ENCODE data around the gene SCAPER.
"Not testable (repeated sequence)": the region's sequence is repeated elsewhere in the genome, so short reads cannot be mapped to it uniquely, and the experiment has no call there.

The SCAPER gene

DNA sequence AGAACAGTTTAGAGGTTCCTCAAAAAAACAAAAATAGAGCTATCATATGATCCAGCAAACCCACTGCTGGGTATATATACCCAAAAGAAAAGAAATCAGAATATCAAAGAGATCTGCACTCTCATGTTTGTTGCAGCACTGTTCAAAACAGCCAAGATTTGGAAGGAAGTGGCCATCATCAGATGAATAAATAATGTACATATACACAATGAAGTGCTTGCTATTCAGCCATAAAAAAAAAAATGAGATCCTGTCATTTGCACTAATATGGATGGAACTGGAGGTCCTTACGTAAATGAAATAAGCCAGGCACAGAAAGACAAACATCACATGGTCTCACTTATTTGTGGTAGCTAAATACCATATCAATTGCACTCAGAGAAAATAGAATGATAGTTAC is 58.4 kb downstream of the SCAPER start:
- H3K4me1 ChIP-seq (ENCODE audit: insufficient read depth, low read length): peaks cover 3% of the 10 kb centered on the region; the same call in 1 of the 2 replicates
- H3K4me3 ChIP-seq (ENCODE audit: low read length): no peak overlapping the region
- H3K9me3 ChIP-seq (ENCODE audit: insufficient read depth, low read depth, low read length): peaks cover 2% of the 10 kb centered on the region; the same call in 1 of the 2 replicates
- no peak overlapping the region for H3K9ac ChIP-seq (ENCODE audit: low read depth, low read length)
- H3K27ac ChIP-seq (ENCODE audit: low read length): no peak overlapping the region
- no peaks in the 10 kb centered on the region for H3K36me3 ChIP-seq (ENCODE audit: insufficient read depth, low read depth, low read length)
- H3K27me3 ChIP-seq (ENCODE audit: insufficient read depth, low read length): no peaks in the 10 kb centered on the region

DNA sequence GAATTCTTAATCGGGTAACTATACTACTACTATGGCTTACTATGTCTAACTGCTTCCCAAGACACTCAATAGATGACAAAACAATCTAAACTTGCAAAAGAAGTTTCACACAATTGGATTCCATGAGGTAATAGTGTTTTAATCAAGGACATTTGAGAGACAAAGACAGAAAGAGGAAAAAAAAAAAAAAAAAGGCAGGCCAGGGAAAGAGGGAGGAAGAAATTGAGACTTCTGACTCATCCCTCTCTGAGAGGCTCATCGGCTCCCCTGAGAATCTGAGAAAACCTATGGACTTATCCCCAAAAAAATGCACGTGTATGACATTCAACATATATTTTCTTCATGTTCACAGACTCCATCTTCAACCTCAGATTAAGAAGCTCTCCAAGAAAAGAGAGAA is 61.0 kb downstream of the SCAPER start:
- Histone ChIP-seq H3K4me3 (ENCODE audit: low read length) (no peak overlapping the region), H3K27ac (ENCODE audit: low read length) (no peak overlapping the region), H3K9me3 (ENCODE audit: insufficient read depth, low read depth, low read length) (no peaks in the 10 kb centered on the region), H3K4me1 (ENCODE audit: insufficient read depth, low read length) (peaks cover 3% of the 10 kb centered on the region; the same call in 1 of the 2 replicates), H3K36me3 (ENCODE audit: insufficient read depth, low read depth, low read length) (no peaks in the 10 kb centered on the region), H3K27me3 (ENCODE audit: insufficient read depth, low read length) (no peaks in the 10 kb centered on the region), H3K9ac (ENCODE audit: low read depth, low read length) (no peak overlapping the region)

DNA sequence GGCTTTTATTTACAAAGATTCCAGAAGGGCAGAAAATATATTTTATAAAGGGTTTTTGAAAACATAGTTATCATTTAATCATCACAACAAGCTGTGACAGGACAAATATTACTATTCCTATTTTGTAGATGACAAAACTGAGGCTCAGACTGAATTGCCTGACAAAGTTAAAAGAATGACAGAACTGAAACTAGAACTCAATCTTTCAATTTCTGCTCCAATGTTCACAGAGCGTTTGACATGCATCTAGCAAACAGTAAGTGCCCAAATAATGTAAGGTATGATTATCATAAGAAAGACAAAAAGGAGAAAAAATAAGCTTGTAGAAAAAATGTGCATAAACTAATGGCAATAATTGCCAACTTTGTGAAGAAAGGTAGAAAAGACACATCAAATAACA is 61.9 kb downstream of the SCAPER start:
- no peaks in the 10 kb centered on the region for H3K9me3 ChIP-seq (ENCODE audit: insufficient read depth, low read depth, low read length)
- H3K9ac ChIP-seq (ENCODE audit: low read depth, low read length): no peak overlapping the region
- H3K4me1 ChIP-seq (ENCODE audit: insufficient read depth, low read length): peaks cover 3% of the 10 kb centered on the region; the same call in 1 of the 2 replicates
- H3K27me3 ChIP-seq (ENCODE audit: insufficient read depth, low read length): no peaks in the 10 kb centered on the region
- no peaks in the 10 kb centered on the region for H3K36me3 ChIP-seq (ENCODE audit: insufficient read depth, low read depth, low read length)
- no peak overlapping the region for H3K27ac ChIP-seq (ENCODE audit: low read length)
- H3K4me3 ChIP-seq (ENCODE audit: low read length): no peak overlapping the region

DNA sequence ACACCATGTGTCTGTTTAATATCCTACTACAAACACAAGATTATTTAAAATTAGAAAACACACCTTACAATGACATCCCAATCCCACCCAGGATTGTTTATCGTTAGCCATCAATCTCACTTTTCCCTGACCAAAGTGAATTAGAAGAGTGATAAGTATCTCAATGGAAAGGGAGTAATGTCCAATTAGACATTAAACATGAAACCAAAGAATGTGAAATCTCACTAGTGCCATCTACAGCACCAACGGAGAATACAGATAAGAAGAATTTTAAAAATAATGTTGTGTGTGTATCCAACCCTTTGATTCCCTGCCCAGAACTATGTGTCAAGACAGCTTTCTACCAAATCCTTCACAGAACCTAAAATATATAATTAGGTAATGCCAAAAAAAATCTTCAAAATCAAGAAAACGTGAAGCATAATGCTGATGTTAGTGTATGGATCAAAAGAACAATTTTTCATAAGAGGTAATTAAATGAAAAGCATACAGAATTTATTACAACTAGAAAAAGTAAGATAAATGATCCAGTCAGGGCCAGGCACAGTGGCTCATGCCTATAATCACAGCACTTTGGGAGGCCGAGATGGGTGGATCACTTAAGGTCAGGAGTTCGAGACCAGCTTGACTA is 64.2 kb downstream of the SCAPER start:
- no peak overlapping the region for H3K4me3 ChIP-seq (ENCODE audit: low read length)
- H3K9ac ChIP-seq (ENCODE audit: low read depth, low read length): no peak overlapping the region
- no peak overlapping the region for H3K27ac ChIP-seq (ENCODE audit: low read length)
- no peaks in the 10 kb centered on the region for H3K27me3 ChIP-seq (ENCODE audit: insufficient read depth, low read length)
- H3K4me1 ChIP-seq (ENCODE audit: insufficient read depth, low read length): peaks cover 3% of the 10 kb centered on the region; the same call in 1 of the 2 replicates
- H3K9me3 ChIP-seq (ENCODE audit: insufficient read depth, low read depth, low read length): no peaks in the 10 kb centered on the region
- no peaks in the 10 kb centered on the region for H3K36me3 ChIP-seq (ENCODE audit: insufficient read depth, low read depth, low read length)

DNA sequence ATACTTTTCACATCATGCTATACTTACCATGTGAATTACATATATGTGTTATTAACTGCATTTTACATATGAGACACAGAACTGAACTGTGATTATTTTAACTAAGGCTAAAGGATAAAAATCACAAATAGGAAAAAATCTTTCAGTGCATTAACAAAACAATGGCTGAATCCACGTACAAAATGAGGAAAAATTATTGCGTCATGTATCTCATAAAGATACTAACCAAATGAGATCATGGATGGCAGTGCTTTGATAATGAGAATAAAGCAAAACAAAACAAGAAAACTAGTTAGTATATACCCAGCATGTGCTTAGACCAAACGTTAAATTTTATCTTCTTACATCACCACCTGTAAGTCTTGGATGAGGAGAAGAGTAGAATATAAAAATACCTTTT is 66.0 kb downstream of the SCAPER start:
- H3K4me3 ChIP-seq (ENCODE audit: low read length): no peak overlapping the region
- H3K9ac ChIP-seq (ENCODE audit: low read depth, low read length): no peak overlapping the region
- H3K4me1 ChIP-seq (ENCODE audit: insufficient read depth, low read length): peaks cover 3% of the 10 kb centered on the region; the same call in 1 of the 2 replicates
- no peaks in the 10 kb centered on the region for H3K27me3 ChIP-seq (ENCODE audit: insufficient read depth, low read length)
- no peak overlapping the region for H3K27ac ChIP-seq (ENCODE audit: low read length)
- no peaks in the 10 kb centered on the region for H3K9me3 ChIP-seq (ENCODE audit: insufficient read depth, low read depth, low read length)
- no peaks in the 10 kb centered on the region for H3K36me3 ChIP-seq (ENCODE audit: insufficient read depth, low read depth, low read length)

DNA sequence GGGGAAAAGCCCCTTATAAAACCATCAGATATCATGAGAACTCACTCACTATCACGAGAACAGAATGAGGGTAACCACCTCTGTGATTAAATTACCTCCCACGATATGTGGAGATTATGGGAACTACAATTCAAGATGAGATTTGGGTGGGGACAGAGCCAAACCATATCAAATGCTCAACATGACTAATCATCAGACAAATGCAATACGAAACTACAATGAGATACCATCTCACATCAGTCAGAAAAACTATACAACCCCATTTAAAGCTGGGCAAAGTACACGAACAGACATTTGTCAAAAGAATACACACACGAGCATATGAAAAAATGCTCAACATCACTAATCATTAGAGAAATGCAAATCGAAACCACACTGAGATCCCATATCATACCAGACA is 67.7 kb downstream of the SCAPER start:
- H3K4me1 ChIP-seq (ENCODE audit: insufficient read depth, low read length): no peaks in the 10 kb centered on the region
- no peak overlapping the region for H3K4me3 ChIP-seq (ENCODE audit: low read length)
- H3K36me3 ChIP-seq (ENCODE audit: insufficient read depth, low read depth, low read length): no peaks in the 10 kb centered on the region
- no peak overlapping the region for H3K9ac ChIP-seq (ENCODE audit: low read depth, low read length)
- H3K9me3 ChIP-seq (ENCODE audit: insufficient read depth, low read depth, low read length): no peaks in the 10 kb centered on the region
- H3K27ac ChIP-seq (ENCODE audit: low read length): no peak overlapping the region
- no peaks in the 10 kb centered on the region for H3K27me3 ChIP-seq (ENCODE audit: insufficient read depth, low read length)

DNA sequence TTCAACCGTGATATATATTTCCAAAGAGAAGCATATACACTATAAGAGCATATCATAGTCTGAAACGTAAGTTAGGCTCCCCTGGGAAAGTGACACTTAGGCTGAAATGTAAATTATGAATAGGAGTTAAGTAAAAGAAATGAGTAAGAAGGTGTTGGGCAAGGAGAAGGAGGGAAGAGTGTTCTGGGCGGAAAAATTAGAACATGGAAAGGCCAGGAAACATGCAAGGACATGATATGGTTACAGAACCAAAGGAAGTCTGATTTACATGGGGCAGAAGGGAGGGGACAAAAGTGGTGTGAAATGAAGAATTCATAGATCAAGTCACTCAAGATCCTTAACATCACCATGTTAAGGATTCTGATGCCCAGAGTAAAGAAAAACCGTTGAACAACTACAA is 75.2 kb downstream of the SCAPER start:
- H3K9me3 ChIP-seq (ENCODE audit: insufficient read depth, low read depth, low read length): no peaks in the 10 kb centered on the region
- H3K4me1 ChIP-seq (ENCODE audit: insufficient read depth, low read length): no peaks in the 10 kb centered on the region
- no peaks in the 10 kb centered on the region for H3K36me3 ChIP-seq (ENCODE audit: insufficient read depth, low read depth, low read length)
- no peak overlapping the region for H3K9ac ChIP-seq (ENCODE audit: low read depth, low read length)
- no peak overlapping the region for H3K27ac ChIP-seq (ENCODE audit: low read length)
- H3K4me3 ChIP-seq (ENCODE audit: low read length): no peak overlapping the region
- no peaks in the 10 kb centered on the region for H3K27me3 ChIP-seq (ENCODE audit: insufficient read depth, low read length)

DNA sequence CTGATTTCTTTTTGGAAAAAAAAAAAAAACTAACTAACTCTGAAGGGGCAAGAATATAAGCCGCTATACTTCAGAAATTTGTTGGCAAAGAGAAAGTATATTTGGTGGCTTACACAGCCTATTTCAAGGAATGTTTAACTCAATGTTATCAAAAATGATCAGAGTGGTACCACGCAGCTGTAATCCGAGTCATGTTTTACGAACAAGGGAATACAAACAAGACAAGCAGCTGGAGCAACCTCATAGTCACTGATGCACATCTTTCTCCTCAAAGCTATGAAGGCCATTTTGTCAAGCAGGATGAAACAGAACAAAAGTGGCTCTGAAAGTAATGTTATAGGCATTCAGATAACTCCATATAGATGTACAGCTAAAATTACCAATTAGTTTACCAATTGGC is 81.2 kb downstream of the SCAPER start:
- Histone ChIP-seq H3K27ac (ENCODE audit: low read length) (no peak overlapping the region), H3K36me3 (ENCODE audit: insufficient read depth, low read depth, low read length) (no peaks in the 10 kb centered on the region), H3K27me3 (ENCODE audit: insufficient read depth, low read length) (no peaks in the 10 kb centered on the region)

DNA sequence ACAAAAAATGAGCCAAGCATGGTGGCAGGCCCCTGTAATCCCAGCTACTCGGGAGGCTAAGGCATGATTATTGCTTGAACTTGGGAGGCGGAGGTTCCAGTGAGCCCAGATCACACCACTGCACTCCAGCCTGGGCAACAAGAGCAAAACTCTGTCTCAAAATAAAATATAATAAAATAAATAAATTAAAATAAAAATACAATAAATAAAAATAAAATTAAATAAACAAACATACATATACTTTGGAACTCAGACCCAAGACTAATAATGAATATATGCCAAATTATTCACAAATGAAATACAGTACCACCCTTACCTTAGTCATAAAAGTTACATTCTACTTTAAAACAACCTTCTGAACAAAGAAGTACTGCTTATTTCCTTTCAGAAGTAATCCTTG is 81.8 kb downstream of the SCAPER start:
- H3K27me3 ChIP-seq (ENCODE audit: insufficient read depth, low read length): no peaks in the 10 kb centered on the region
- H3K4me3 ChIP-seq (ENCODE audit: low read length): no peak overlapping the region
- no peaks in the 10 kb centered on the region for H3K36me3 ChIP-seq (ENCODE audit: insufficient read depth, low read depth, low read length)
- H3K27ac ChIP-seq (ENCODE audit: low read length): no peak overlapping the region
- no peak overlapping the region for H3K9ac ChIP-seq (ENCODE audit: low read depth, low read length)
- H3K9me3 ChIP-seq (ENCODE audit: insufficient read depth, low read depth, low read length): peaks cover 3% of the 10 kb centered on the region; the same call in 1 of the 2 replicates
- H3K4me1 ChIP-seq (ENCODE audit: insufficient read depth, low read length): no peaks in the 10 kb centered on the region

More for the DNA sequence above, 81.2 kb downstream of the SCAPER start:
- Histone ChIP-seq H3K4me1 (ENCODE audit: insufficient read depth, low read length) (no peaks in the 10 kb centered on the region), H3K9me3 (ENCODE audit: insufficient read depth, low read depth, low read length) (no peaks in the 10 kb centered on the region), H3K9ac (ENCODE audit: low read depth, low read length) (no peak overlapping the region), H3K4me3 (ENCODE audit: low read length) (no peak overlapping the region)

DNA sequence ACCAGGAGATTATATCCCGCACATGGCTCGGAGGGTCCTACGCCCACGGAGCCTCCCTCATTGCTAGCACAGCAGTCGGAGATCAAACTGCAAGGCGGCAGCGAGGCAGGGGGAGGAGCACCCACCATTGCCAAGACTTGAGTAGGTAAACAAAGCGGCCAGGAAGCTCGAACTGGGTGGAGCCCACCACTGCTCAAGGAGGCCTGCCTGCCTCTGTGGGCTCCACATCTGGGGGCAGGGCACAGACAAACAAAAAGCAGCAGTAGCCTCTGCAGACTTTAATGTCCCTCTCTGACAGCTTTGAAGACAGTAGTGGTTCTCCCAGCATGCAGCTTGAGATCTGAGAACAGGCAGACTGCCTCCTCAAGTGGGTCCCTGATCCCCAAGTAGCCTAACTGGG is 86.2 kb downstream of the SCAPER start:
- H3K27ac ChIP-seq (ENCODE audit: low read length); H3K4me1 ChIP-seq (ENCODE audit: insufficient read depth, low read length); H3K27me3 ChIP-seq (ENCODE audit: insufficient read depth, low read length); H3K9ac ChIP-seq (ENCODE audit: low read depth, low read length); H3K9me3 ChIP-seq (ENCODE audit: insufficient read depth, low read depth, low read length); H3K36me3 ChIP-seq (ENCODE audit: insufficient read depth, low read depth, low read length); H3K4me3 ChIP-seq (ENCODE audit: low read length): not testable (repeated sequence)

DNA sequence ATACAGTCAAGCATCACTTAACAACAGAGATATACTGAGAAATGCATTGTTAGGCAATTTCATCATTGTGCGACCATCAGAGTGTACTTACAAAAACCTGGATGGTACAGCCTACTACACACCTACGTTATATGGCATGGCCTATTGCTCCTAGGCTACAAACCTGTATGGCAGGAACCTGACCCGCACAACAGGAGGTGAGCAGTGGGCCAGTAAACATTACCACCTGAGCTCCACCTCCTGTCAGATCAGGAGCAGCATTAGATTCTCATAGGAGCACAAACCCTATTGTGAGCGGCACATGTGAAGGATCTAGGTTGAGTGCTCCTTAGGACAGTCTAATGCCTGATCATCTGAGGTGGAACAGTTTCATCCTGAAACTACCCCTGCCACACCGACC is 89.7 kb downstream of the SCAPER start:
- no peak overlapping the region for H3K4me3 ChIP-seq (ENCODE audit: low read length)
- H3K27ac ChIP-seq (ENCODE audit: low read length): no peak overlapping the region
- H3K9me3 ChIP-seq (ENCODE audit: insufficient read depth, low read depth, low read length): peaks cover 7% of the 10 kb centered on the region; the same call in 1 of the 2 replicates
- H3K36me3 ChIP-seq (ENCODE audit: insufficient read depth, low read depth, low read length): no peaks in the 10 kb centered on the region
- H3K27me3 ChIP-seq (ENCODE audit: insufficient read depth, low read length): no peaks in the 10 kb centered on the region
- no peaks in the 10 kb centered on the region for H3K4me1 ChIP-seq (ENCODE audit: insufficient read depth, low read length)
- no peak overlapping the region for H3K9ac ChIP-seq (ENCODE audit: low read depth, low read length)

DNA sequence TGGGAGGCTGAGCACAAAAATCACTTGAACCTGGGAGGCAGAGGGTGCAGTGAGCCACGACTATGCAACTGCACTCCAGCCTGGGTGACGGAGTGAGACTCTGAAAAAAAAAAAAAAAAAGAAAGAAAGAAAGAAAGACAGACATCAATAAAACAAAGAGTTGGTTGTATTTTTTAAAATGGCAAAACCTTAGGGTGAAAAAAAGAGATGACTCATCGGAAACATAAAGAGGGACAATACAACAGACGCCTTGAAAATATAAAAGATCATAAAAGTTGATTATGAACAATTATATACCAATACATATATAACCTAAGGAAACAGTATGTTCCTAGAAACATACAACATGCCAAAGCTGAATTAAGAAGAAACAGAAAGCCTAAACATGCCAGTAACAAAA is 92.8 kb downstream of the SCAPER start:
- peaks cover 5% of the 10 kb centered on the region; the same call in 1 of the 2 replicates for H3K4me1 ChIP-seq (ENCODE audit: insufficient read depth, low read length)
- no peak overlapping the region for H3K4me3 ChIP-seq (ENCODE audit: low read length)
- no peak overlapping the region for H3K9ac ChIP-seq (ENCODE audit: low read depth, low read length)
- no peaks in the 10 kb centered on the region for H3K9me3 ChIP-seq (ENCODE audit: insufficient read depth, low read depth, low read length)
- no peaks in the 10 kb centered on the region for H3K36me3 ChIP-seq (ENCODE audit: insufficient read depth, low read depth, low read length)
- no peaks in the 10 kb centered on the region for H3K27me3 ChIP-seq (ENCODE audit: insufficient read depth, low read length)
- no peak overlapping the region for H3K27ac ChIP-seq (ENCODE audit: low read length)
